GM18873 (cell line): Measurements from ENCODE around the gene ASGR1.

Experiments
- ATAC-seq: cut with Tn5 transposase; IDR thresholded peaks from one replicate; pipeline ENCODE4 v1.9.1; 2021; ENCODE audit warnings: mild to moderate bottlenecking, moderate library complexity, moderate number of reproducible peaks; ENCODE audit not compliant: unreplicated experiment, low FRiP score

ASGR1 gene, protein sequence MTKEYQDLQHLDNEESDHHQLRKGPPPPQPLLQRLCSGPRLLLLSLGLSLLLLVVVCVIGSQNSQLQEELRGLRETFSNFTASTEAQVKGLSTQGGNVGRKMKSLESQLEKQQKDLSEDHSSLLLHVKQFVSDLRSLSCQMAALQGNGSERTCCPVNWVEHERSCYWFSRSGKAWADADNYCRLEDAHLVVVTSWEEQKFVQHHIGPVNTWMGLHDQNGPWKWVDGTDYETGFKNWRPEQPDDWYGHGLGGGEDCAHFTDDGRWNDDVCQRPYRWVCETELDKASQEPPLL

DNA sequence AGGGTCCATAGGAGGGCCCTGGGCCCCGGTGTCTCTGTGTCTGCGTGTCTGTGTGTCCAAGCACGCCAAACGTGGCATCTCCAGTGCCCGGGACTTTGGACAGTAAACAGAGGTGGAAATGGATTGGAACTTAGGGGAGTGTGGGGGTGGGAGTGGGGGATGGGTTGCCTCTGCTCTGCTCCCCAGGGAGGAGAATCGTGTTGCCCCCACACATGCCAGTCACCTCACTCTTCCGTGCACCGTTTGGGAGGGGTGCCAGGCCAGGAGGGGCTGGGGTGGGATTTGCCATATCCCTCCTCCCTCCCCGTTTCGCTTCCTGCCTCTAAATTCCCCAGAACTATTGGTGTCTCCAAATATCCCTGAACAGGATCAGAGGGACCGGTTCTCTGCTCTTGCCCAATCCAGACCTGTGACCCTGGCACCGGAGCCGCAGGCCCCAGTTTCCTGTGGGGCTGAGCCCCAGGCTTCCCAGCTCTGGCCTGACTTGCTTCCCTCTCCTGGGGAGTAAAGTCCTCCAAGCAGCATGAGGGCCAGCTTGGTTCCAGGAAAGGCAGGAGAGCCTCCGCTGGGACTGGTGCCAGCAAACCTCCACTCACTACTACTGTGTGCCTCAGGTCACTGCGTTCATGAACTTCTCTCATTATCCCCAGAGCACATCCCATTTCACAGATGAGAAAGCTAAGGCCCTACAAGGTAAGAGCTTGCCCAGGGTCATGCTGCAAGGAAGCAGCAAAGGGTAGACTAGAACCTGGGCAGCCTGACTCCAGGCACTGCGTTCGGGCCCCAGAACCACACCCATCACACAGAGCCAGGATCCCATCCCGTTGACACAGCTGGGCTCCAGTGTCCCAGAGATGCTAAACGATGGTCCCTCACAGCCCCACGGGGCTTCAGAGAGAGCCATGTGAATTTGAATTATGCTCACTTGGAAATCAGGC lies at the start of gene ASGR1:
Gene ASGR1, minus strand, starts transcription at position 54 of the 938 bp plus-strand sequence. CDS start 807 bp downstream, outside the sequence.
- no peak for ATAC-seq

DNA sequence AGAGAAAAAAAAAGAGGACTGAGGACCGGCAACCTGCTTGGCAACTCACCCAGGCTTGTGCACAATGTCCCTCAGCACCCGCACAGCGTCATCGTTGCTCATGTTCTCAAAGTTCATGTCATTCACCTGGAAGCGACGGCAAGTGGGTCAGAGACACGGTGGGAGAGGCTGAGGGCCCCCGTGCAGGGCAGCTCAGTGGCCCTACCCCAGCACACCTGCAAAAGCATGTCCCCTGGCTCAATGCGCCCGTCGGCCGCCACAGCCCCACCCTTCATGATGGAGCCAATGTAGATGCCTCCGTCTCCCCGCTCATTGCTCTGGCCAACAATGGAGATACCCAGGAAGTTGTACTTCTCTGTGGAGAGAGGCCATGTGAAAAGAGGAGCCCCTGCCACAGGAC lies 49.8 kb upstream of the ASGR1 start:
- no peak for ATAC-seq

DNA sequence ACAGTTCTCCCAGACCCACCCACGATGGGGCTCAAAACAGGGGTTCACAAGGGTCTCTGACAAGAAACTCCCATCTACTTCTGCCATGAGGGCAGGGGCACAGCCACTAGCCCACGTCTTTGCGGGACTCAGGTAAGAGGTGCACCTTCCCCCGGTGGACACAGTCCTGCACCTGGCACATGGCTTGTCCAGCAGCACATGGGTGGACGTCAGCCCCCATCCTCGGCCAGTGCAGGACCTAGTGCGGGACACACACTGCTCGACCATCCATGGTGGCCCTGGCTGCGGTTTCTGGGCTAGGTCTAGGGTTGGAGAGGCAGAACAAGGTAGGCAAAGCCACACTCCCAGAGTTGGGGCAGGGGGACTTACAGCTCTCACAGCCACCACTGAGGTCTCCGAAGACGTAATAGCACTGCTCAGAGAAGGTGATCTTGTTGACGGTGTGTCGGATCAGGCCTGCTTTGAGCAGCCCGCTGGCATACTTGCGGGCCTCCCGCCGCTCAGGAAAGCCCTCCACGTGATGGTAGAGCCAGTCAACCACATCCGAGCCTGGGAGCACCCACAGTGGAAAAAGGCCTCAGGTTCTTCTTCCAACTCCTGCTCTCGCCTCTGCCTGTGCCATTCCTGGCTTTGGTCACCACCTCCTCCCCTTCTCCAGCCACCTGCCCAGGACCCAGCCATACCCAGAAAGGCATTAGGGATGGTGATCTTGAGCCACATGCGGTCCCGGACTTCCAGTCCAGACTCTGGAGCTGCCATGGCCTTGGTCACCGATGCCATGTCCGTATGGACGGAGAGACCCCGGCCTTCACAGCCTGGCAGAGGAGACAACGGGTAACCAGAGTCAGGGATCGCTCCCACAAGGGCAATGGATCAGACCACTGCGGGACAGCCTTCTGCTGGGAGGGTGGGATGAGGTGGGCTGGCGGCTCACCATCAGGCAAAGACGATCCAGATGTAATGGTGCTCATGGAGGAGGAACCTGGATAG lies 47.8 kb upstream of the ASGR1 start:
- no peak for ATAC-seq

DNA sequence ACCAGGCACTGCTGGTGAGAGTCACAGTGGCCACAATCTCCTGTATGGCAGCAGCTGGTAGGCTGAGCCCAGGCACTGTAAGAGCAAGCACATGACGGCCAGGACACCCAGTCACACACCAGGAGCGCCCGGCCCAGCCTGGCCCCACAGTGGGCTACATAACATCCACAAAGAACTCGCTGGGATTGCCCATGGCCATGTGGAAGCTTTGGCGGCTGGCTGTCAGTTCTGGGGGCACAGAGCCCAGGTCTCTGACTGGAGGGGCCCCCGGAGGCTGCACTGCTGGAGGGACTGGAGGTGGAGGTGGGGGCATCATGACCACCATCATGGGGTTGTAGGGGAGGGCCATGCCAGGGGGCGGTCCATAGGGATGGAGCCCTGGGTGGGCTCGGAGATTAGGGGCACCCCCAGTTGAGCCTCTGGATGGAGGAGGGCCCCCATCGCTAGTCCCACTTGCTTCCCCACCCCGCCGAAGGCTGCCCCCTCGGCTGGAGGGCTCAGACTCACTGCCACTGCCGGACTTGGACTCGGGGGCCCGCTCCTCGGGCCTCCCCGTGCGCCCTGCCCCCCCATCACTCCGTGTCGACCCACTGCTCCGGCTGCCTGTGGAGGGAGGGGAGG lies 46.7 kb upstream of the ASGR1 start:
- no peak for ATAC-seq

DNA sequence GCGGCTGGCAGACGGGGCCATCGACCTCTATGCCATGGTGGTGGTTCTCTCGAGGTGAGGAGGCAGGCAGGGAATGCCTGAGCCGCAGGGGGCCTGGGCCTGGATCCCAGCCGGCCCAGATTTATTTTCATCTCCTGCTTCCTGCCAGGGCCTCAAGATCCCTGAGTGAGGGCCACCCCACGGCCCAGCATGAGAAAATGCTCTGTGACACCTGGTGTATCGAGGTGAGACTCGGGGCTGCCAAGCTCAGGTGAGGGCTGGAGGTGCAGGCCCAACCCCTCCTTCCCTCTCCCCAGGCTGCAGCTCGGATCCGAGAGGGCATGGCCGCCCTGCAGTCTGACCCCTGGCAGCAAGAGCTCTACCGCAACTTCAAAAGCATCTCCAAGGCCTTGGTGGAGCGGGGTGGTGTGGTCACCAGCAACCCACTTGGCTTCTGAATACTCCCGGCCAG lies 45.5 kb upstream of the ASGR1 start:
- no peak for ATAC-seq

DNA sequence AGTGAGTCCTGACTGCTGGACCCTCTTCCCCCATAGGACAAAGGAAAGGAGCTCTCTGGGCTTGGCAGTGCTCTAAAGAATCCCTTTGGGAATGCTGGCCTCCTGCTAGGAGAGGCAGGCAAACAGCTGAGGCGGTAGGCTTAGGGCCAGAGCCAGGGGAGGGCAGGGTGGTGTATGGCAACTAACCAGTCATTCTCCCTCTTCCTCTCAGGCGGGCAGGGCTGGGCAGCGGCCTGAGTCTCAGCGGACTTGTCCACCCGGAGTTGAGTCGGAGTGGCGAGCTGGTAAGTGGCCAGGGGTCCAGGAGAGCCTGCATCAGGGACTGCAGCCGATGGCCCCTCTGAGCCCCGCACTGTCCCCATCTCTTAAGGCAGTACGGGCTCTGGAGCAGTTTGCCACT lies 44.9 kb upstream of the ASGR1 start:
- no peak for ATAC-seq

DNA sequence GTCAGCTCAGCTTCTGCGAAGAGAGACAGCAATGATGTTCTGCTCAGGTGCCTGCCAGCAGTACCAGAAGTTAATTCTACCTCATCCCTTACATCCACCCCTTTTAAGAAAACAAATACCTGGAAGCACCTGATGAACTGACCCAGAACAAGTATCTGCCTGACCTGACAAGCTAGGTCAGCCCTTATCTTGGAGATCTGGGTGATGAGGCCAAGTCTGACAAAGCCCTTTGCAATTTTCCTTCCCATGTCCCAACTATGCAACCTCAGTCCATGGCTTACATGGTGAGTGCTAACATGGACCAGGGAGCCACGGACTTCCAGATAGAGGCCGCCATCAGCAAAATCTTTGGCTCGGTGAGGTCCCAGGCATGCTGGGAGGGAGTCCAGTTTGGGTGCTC lies 44.2 kb upstream of the ASGR1 start:
- ATAC-seq = no peak

DNA sequence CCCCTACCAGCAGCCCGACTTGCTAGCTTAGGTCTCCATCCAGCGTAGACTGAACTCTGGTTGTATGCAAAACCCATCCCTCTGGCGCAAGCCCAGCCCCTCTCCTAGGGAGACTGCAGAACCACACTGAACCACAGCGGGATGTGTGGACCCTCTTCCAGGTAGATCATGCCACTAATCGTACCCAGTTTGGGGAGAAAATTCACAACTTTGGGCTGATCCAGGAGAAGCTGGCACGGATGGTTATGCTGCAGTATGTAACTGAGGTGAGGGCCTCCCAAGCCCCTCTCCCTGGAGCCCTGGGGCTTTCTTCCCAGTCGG lies 43.8 kb upstream of the ASGR1 start:
- no peak for ATAC-seq

DNA sequence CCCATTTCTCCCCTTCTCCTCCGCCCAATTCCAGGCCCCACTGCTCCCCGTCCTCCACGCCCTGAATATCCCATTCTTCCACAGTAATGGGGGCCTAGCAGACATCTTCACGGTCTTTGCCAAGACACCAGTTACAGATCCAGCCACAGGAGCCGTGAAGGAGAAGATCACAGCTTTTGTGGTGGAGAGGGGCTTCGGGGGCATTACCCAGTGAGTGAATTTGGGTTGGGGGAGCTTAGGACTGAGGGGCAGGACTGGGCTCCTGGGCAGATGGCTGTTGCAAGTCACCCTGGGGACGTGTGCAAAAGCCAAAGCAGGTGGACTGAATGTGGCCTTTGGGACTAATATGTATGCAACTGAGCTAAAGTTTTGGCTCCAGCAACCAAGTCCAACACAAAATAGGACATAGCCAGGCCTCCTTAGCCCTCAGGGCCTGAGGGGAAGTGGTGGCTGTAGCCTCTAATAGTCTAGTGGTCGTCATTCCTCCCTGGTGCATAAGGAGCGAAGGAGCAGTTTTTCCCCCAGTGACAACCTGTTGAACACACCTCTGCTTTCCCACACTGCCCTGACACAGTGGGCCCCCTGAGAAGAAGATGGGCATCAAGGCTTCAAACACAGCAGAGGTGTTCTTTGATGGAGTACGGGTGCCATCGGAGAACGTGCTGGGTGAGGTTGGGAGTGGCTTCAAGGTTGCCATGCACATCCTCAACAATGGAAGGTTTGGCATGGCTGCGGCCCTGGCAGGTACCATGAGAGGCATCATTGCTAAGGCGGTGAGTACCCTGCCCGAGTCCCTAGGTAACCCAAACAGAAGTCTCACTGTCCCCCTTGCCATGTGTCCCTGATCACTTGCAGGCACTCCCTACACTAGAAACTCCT lies 43.2 kb upstream of the ASGR1 start:
- no peak for ATAC-seq

DNA sequence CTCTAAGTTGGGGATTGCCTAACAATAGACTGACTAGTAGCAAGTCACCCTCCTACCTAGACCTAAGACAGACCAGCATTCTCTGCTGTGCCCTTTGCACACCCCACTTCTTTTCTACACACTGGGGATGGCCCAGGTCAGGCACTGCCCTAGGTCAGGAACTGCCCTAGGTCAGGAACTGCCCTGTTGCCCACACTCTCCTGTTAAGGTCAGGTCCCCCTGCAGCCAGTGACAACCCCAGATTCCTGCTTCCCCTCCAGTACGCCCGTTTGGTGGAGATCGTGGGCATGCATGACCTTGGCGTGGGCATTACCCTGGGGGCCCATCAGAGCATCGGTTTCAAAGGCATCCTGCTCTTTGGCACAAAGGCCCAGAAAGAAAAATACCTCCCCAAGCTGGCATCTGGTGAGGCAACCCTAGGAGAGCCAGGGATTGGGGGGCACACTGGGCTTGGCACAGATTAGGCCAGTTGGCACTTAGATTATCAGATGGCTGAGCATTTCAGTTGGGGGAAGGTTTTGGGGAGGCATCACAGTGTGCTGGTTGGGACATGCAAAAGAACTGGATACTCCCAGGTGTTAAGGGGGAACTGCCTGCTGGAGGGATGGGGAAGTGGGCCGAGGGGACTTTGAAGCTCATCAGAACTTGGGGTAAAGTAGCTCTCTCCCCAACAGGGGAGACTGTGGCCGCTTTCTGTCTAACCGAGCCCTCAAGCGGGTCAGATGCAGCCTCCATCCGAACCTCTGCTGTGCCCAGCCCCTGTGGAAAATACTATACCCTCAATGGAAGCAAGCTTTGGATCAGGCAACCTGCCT lies 42.3 kb upstream of the ASGR1 start:
- ATAC-seq = no peak

DNA sequence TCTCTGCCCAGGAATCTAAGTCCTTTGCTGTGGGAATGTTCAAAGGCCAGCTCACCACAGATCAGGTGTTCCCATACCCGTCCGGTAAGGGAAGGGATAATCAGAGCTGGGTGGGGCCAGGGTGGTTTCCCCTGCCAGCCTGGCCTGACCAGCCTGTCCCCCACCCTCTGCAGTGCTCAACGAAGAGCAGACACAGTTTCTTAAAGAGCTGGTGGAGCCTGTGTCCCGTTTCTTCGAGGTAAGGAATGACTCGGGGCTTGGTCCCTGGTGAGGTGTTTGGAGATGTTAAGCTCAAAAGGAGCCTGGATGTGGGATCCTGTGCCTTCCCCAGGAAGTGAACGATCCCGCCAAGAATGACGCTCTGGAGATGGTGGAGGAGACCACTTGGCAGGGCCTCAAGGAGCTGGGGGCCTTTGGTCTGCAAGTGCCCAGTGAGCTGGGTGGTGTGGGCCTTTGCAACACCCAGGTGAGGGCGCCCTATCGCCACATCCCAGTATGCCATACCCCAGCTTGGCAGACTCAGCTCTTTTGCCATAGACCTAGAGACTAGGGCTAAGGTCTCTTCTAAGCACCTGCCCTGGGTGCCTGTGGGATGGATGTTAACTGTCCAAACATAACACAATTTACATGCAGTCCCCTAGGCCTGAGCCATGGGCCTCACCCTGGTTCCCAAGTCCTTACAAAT lies 41.6 kb upstream of the ASGR1 start:
- ATAC-seq = no peak

DNA sequence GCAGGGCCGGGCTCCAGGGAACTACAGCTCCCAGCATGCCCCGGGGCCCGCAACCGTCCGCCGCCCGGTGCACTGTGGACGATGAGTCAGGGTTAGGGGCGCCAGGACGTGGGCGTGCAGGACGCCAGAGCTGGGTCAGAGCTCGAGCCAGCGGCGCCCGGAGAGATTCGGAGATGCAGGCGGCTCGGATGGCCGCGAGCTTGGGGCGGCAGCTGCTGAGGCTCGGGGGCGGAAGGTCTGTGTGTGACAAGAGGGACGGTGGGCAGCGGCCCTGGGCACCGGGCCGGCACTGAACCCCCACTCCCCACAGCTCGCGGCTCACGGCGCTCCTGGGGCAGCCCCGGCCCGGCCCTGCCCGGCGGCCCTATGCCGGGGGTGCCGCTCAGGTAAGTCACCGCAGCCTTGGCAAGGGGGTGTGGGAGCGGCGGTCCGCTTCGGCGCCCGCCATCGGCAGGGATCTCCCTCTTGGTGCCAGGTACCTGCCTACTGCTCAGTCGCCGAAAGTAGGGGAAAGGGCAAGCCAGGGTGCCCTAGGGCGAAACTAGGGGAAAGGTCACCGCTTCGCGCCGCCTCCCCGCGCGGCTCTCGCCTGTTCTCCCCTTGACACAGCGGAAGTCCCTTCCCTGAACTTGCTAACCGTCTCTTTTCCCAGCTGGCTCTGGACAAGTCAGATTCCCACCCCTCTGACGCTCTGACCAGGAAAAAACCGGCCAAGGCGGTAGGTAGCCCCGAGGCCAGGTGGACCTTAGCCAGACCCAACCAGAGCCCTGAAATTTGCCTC lies 40.8 kb upstream of the ASGR1 start, which contains the start of the genes ACADVL and DLG4:
Gene ACADVL, plus strand, starts transcription at position 127 of the 781 bp plus-strand sequence. Its CDS starts 47 bp downstream, at position 174.
Gene DLG4, minus strand, starts transcription at position 25 of the 781 bp plus-strand sequence.
- no peak for ATAC-seq

DNA sequence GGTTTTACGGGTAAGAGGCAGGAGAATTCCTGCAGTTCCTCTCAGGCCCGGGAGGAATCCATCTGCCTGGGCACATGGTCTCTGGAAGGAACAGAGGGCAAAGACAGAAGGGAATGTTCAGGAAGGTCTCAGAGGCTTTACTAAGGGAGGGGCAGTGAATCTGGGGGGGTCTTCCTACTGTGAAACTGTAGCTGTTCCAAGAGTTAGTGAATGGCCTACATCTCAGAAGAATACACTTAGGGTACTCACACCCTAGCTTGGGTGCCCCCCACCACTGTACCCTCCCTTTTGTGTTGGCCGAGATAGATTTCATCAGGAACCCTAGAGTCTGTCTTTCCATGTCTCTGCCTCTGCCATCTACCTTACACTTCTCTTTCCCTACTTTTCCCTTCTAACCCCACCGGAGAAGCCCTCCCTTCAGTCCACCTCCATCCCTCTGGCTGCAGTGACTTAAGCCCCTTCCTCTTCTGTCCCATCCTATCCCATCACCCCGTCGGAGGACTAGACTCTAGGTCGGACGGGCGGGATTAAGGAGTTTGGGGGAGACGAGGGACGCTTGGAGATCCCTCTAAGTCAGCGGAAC lies 40.1 kb upstream of the ASGR1 start:
- no peak for ATAC-seq

DNA sequence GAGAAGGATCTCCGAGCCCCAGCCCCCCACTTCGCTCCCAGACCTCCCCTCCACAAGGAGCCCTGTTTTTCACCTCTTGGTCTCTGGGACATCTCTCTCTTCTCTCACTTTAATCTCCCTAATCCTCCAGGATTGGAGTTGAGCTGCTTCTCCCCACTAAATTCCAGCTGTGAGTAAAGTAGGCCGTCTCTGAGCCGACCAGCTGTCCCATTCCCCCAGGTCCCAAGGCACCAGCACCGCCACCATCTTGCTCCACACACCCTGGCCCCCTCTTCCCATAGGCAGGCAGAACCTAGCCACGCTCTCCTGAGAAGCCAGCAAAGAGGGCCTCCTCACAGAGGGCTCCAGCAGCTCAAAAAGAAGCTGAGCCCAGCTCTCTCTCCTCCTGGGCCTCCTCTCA lies 39.6 kb upstream of the ASGR1 start:
- ATAC-seq = no peak

DNA sequence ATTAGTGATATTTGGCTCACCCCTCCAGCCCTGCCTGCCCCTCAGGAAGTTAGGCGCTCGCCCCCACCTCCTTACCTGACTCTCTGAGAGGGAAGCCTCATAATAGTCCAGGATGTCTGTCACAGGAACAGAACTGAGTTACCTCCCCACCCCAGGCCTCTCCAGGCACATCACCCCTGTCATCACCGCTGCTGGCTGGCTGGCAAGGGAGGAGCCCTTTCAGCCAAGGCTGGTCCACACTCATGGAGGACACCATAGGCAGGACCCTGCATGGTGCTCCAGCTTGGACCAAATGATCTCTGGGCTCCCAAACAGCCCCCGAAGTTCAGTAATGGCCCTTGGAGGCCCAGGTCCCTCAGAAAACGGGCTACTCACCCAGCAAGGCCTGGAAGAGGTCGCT lies 39.0 kb upstream of the ASGR1 start:
- no peak for ATAC-seq
